Measurements from ENCODE around the gene DCDC2C.

Gene DCDC2C

GRCh38 chr2:3675687-3676086 is 27.7 kb upstream of the DCDC2C start:
- no peaks in the 10 kb centered on the region for H3K36me3 ChIP-seq (ENCODE audit: insufficient read depth, low read length)
- no peak overlapping the region for H3K4me2 ChIP-seq (ENCODE audit: low read length)
- H3K9ac ChIP-seq (ENCODE audit: low read depth, low read length): no peak overlapping the region
- H3K4me1 ChIP-seq (ENCODE audit: control insufficient read depth, insufficient read depth, low read length): no peaks in the 10 kb centered on the region
- H3K27me3 ChIP-seq (ENCODE audit: control insufficient read depth, insufficient read depth, low read length): peaks cover 2% of the 10 kb centered on the region
- H3K4me3 ChIP-seq (ENCODE audit: low read length): no peak overlapping the region
- H3K9me3 ChIP-seq (replicated peaks; ENCODE audit: low read length): no peaks in the 10 kb centered on the region

- no peaks in the 10 kb centered on the region for H3K36me3 ChIP-seq (ENCODE audit: insufficient read depth, low read length)
- H3K4me3 ChIP-seq (ENCODE audit: low read length): no peak overlapping the region
- H3K27me3 ChIP-seq (ENCODE audit: control insufficient read depth, insufficient read depth, low read length): peaks cover 2% of the 10 kb centered on the region
- no peak overlapping the region for H3K9ac ChIP-seq (ENCODE audit: low read depth, low read length)
- no peak overlapping the region for H3K4me2 ChIP-seq (ENCODE audit: low read length)
- no peaks in the 10 kb centered on the region for H3K4me1 ChIP-seq (ENCODE audit: control insufficient read depth, insufficient read depth, low read length)
- H3K9me3 ChIP-seq (replicated peaks; ENCODE audit: low read length): no peaks in the 10 kb centered on the region
These were observed 25.9 kb upstream of the DCDC2C start for GRCh38 chr2:3677436-3677835.

GRCh38 chr2:3678212-3678611 is 25.2 kb upstream of the DCDC2C start:
- Histone ChIP-seq H3K27me3 (ENCODE audit: control insufficient read depth, insufficient read depth, low read length) (peaks cover under 1% of the 10 kb centered on the region), H3K9me3 (replicated peaks; ENCODE audit: low read length) (no peaks in the 10 kb centered on the region), H3K4me3 (ENCODE audit: low read length) (no peak overlapping the region), H3K4me2 (ENCODE audit: low read length) (no peak overlapping the region), H3K4me1 (ENCODE audit: control insufficient read depth, insufficient read depth, low read length) (no peaks in the 10 kb centered on the region), H3K9ac (ENCODE audit: low read depth, low read length) (no peak overlapping the region), H3K36me3 (ENCODE audit: insufficient read depth, low read length) (no peaks in the 10 kb centered on the region)

GRCh38 chr2:3679180-3679579 is 24.2 kb upstream of the DCDC2C start:
- no peaks in the 10 kb centered on the region for H3K4me1 ChIP-seq (ENCODE audit: control insufficient read depth, insufficient read depth, low read length)
- H3K4me2 ChIP-seq (ENCODE audit: low read length): no peak overlapping the region
- no peaks in the 10 kb centered on the region for H3K36me3 ChIP-seq (ENCODE audit: insufficient read depth, low read length)
- H3K9ac ChIP-seq (ENCODE audit: low read depth, low read length): no peak overlapping the region
- H3K27me3 ChIP-seq (ENCODE audit: control insufficient read depth, insufficient read depth, low read length): no peaks in the 10 kb centered on the region
- no peaks in the 10 kb centered on the region for H3K9me3 ChIP-seq (replicated peaks; ENCODE audit: low read length)
- no peak overlapping the region for H3K4me3 ChIP-seq (ENCODE audit: low read length)

- Histone ChIP-seq H3K9me3 (replicated peaks; ENCODE audit: low read length) (no peaks in the 10 kb centered on the region), H3K4me2 (ENCODE audit: low read length) (no peak overlapping the region), H3K4me1 (ENCODE audit: control insufficient read depth, insufficient read depth, low read length) (no peaks in the 10 kb centered on the region), H3K36me3 (ENCODE audit: insufficient read depth, low read length) (no peaks in the 10 kb centered on the region), H3K4me3 (ENCODE audit: low read length) (no peak overlapping the region), H3K9ac (ENCODE audit: low read depth, low read length) (no peak overlapping the region), H3K27me3 (ENCODE audit: control insufficient read depth, insufficient read depth, low read length) (no peaks in the 10 kb centered on the region)
These were observed 23.6 kb upstream of the DCDC2C start for GRCh38 chr2:3679616-3680393.

- Histone ChIP-seq H3K4me1 (ENCODE audit: control insufficient read depth, insufficient read depth, low read length) (no peaks in the 10 kb centered on the region), H3K27me3 (ENCODE audit: control insufficient read depth, insufficient read depth, low read length) (no peaks in the 10 kb centered on the region), H3K36me3 (ENCODE audit: insufficient read depth, low read length) (no peaks in the 10 kb centered on the region), H3K4me3 (ENCODE audit: low read length) (no peak overlapping the region), H3K9ac (ENCODE audit: low read depth, low read length) (no peak overlapping the region), H3K9me3 (replicated peaks; ENCODE audit: low read length) (no peaks in the 10 kb centered on the region), H3K4me2 (ENCODE audit: low read length) (no peak overlapping the region)
These were observed 22.6 kb upstream of the DCDC2C start for GRCh38 chr2:3680548-3681345.

GRCh38 chr2:3681625-3682024 is 21.8 kb upstream of the DCDC2C start:
- no peak overlapping the region for H3K9ac ChIP-seq (ENCODE audit: low read depth, low read length)
- no peaks in the 10 kb centered on the region for H3K36me3 ChIP-seq (ENCODE audit: insufficient read depth, low read length)
- H3K4me2 ChIP-seq (ENCODE audit: low read length): no peak overlapping the region
- H3K27me3 ChIP-seq (ENCODE audit: control insufficient read depth, insufficient read depth, low read length): no peaks in the 10 kb centered on the region
- H3K4me3 ChIP-seq (ENCODE audit: low read length): no peak overlapping the region
- H3K9me3 ChIP-seq (replicated peaks; ENCODE audit: low read length): no peaks in the 10 kb centered on the region
- H3K4me1 ChIP-seq (ENCODE audit: control insufficient read depth, insufficient read depth, low read length): no peaks in the 10 kb centered on the region

GRCh38 chr2:3682811-3683210 is 20.6 kb upstream of the DCDC2C start:
- Histone ChIP-seq H3K9ac (ENCODE audit: low read depth, low read length) (no peak overlapping the region), H3K36me3 (ENCODE audit: insufficient read depth, low read length) (no peaks in the 10 kb centered on the region), H3K4me2 (ENCODE audit: low read length) (no peak overlapping the region), H3K4me1 (ENCODE audit: control insufficient read depth, insufficient read depth, low read length) (no peaks in the 10 kb centered on the region), H3K9me3 (replicated peaks; ENCODE audit: low read length) (no peaks in the 10 kb centered on the region), H3K4me3 (ENCODE audit: low read length) (no peak overlapping the region), H3K27me3 (ENCODE audit: control insufficient read depth, insufficient read depth, low read length) (no peaks in the 10 kb centered on the region)

- Histone ChIP-seq H3K4me1 (ENCODE audit: control insufficient read depth, insufficient read depth, low read length) (no peaks in the 10 kb centered on the region), H3K4me2 (ENCODE audit: low read length) (no peak overlapping the region), H3K9me3 (replicated peaks; ENCODE audit: low read length) (no peaks in the 10 kb centered on the region), H3K4me3 (ENCODE audit: low read length) (no peak overlapping the region), H3K36me3 (ENCODE audit: insufficient read depth, low read length) (no peaks in the 10 kb centered on the region), H3K9ac (ENCODE audit: low read depth, low read length) (no peak overlapping the region), H3K27me3 (ENCODE audit: control insufficient read depth, insufficient read depth, low read length) (no peaks in the 10 kb centered on the region)
These were observed 19.5 kb upstream of the DCDC2C start for GRCh38 chr2:3683748-3684454.

GRCh38 chr2:3689998-3690748 is 13.2 kb upstream of the DCDC2C start:
- H3K27me3 ChIP-seq (ENCODE audit: control insufficient read depth, insufficient read depth, low read length): no peaks in the 10 kb centered on the region

GRCh38 chr2:3692375-3692774 is 11.0 kb upstream of the DCDC2C start:
- Histone ChIP-seq H3K9me3 (replicated peaks; ENCODE audit: low read length) (no peaks in the 10 kb centered on the region), H3K4me2 (ENCODE audit: low read length) (no peak overlapping the region), H3K27me3 (ENCODE audit: control insufficient read depth, insufficient read depth, low read length) (no peaks in the 10 kb centered on the region), H3K4me1 (ENCODE audit: control insufficient read depth, insufficient read depth, low read length) (no peaks in the 10 kb centered on the region), H3K36me3 (ENCODE audit: insufficient read depth, low read length) (no peaks in the 10 kb centered on the region), H3K9ac (ENCODE audit: low read depth, low read length) (no peak overlapping the region), H3K4me3 (ENCODE audit: low read length) (no peak overlapping the region)

More at GRCh38 chr2:3689998-3690748, 13.2 kb upstream of the DCDC2C start:
- no peaks in the 10 kb centered on the region for H3K36me3 ChIP-seq (ENCODE audit: insufficient read depth, low read length)
- H3K4me2 ChIP-seq (ENCODE audit: low read length): no peak overlapping the region
- no peak overlapping the region for H3K4me3 ChIP-seq (ENCODE audit: low read length)
- H3K9me3 ChIP-seq (replicated peaks; ENCODE audit: low read length): no peaks in the 10 kb centered on the region
- H3K4me1 ChIP-seq (ENCODE audit: control insufficient read depth, insufficient read depth, low read length): no peaks in the 10 kb centered on the region
- H3K9ac ChIP-seq (ENCODE audit: low read depth, low read length): no peak overlapping the region

All from skeletal muscle satellite cell (primary cell).